HepG2 (cell line): ENCODE results near the gene DNMT3B. TPM values are rescaled to one million over a fixed set of nuclear protein-coding genes. Genes with fewer than 3 reads are reported as not detected.

Source experiments
- BRCA1 ChIP-seq: sonication (generic); formaldehyde crosslinking; IDR thresholded peaks from 2 replicates; pipeline ENCODE4 v1.4.0; 2020; ENCODE audit warnings: missing genetic modification reagents
- CBX2 ChIP-seq, 2 experiments: fragments of 200-600 bp in 1 of 2; sonication (generic); formaldehyde crosslinking in 1 of 2; IDR thresholded peaks; 2 replicates each; pipeline versions ENCODE4 v1.7.0 to v1.8.1; 2018 to 2022; ENCODE audit warnings: low read depth in 2 of 2, low read length in 1 of 2, mild to moderate bottlenecking in 1 of 2, missing genetic modification reagents in 1 of 2
- FLYWCH1 ChIP-seq: sonication (generic); formaldehyde crosslinking; IDR thresholded peaks from 2 replicates; pipeline ENCODE4 v1.8.1; 2023; ENCODE audit warnings: mild to moderate bottlenecking, missing genetic modification reagents
- HES4 ChIP-seq: sonication (generic); formaldehyde crosslinking; IDR thresholded peaks from 2 replicates; pipeline ENCODE4 v1.9.0; 2021; ENCODE audit warnings: mild to moderate bottlenecking, missing genetic modification reagents, borderline replicate concordance
- HOXA5 ChIP-seq: sonication (generic); formaldehyde crosslinking; IDR thresholded peaks from 2 replicates; pipeline ENCODE4 v1.4.0; 2020; ENCODE audit warnings: missing genetic modification reagents
- KMT2B ChIP-seq: IDR thresholded peaks from 2 replicates; pipeline ENCODE4 v1.6.1; 2016; ENCODE audit warnings: missing genetic modification reagents, missing compliant biosample characterization
- LCORL ChIP-seq, 2 experiments: fragments of 450-650 bp in 1 of 2; sonication (generic) in 1 of 2; formaldehyde crosslinking in 1 of 2; IDR thresholded peaks; 2 replicates each; pipeline versions ENCODE4 v1.5.0 to v1.6.1; 2017 to 2020; ENCODE audit warnings: antibody characterized with exemption in 1 of 2, missing genetic modification reagents in 1 of 2
- MEIS1 ChIP-seq: sonication (generic); formaldehyde crosslinking; IDR thresholded peaks from 2 replicates; pipeline ENCODE4 v1.9.0; 2021; ENCODE audit warnings: mild to moderate bottlenecking, missing genetic modification reagents, moderate library complexity, borderline replicate concordance
- NPAS2 ChIP-seq: sonication (generic); formaldehyde crosslinking; IDR thresholded peaks from 2 replicates; pipeline ENCODE4 v1.8.0; 2022; ENCODE audit warnings: mild to moderate bottlenecking, missing genetic modification reagents, borderline replicate concordance
- PHF5A ChIP-seq: IDR thresholded peaks from one replicate; pipeline ENCODE4 v1.6.1; 2018; ENCODE audit warnings: low read depth, missing genetic modification reagents; ENCODE audit not compliant: unreplicated experiment
- REPIN1 ChIP-seq: sonication (generic); formaldehyde crosslinking; IDR thresholded peaks from 2 replicates; pipeline ENCODE4 v1.8.0; 2022; ENCODE audit warnings: missing genetic modification reagents, low read depth, mild to moderate bottlenecking, borderline replicate concordance
- SNRNP70 ChIP-seq: fragments of 200-400 bp; formaldehyde crosslinking; IDR thresholded peaks from 2 replicates; pipeline ENCODE4 v1.6.1; 2017; ENCODE audit warnings: mild to moderate bottlenecking, low read depth, low read length, moderate library complexity
- ZKSCAN8 ChIP-seq: IDR thresholded peaks from 2 replicates; pipeline ENCODE4 v1.6.1; 2016; ENCODE audit warnings: borderline replicate concordance, missing genetic modification reagents, missing compliant biosample characterization
- ZNF256 ChIP-seq: sonication (generic); formaldehyde crosslinking; conservative IDR thresholded peaks from 2 replicates; pipeline ENCODE4 v1.4.0; 2020; ENCODE audit warnings: missing genetic modification reagents
- ZNF326 ChIP-seq: sonication (generic); formaldehyde crosslinking; IDR thresholded peaks from 2 replicates; pipeline ENCODE4 v1.4.0; 2020; ENCODE audit warnings: missing genetic modification reagents, borderline replicate concordance
- ZNF383 ChIP-seq: sonication (generic); formaldehyde crosslinking; IDR thresholded peaks from 2 replicates; pipeline ENCODE4 v1.4.0; 2020; ENCODE audit warnings: missing genetic modification reagents, mild to moderate bottlenecking, borderline replicate concordance
- ZNF781 ChIP-seq: sonication (generic); formaldehyde crosslinking; IDR thresholded peaks from 2 replicates; pipeline ENCODE4 v1.5.1; 2020; ENCODE audit warnings: borderline replicate concordance, mild to moderate bottlenecking, missing genetic modification reagents; ENCODE audit errors: not compliant biosample characterization
- ZNF790 ChIP-seq: sonication (generic); formaldehyde crosslinking; IDR thresholded peaks from 2 replicates; pipeline ENCODE4 v1.8.0; 2022; ENCODE audit warnings: missing genetic modification reagents, mild to moderate bottlenecking, borderline replicate concordance
- polyA plus RNA-seq, 8 experiments: library from polyadenylated mRNA; depleted of rRNA in 3 of 8; stranded (reverse) in 7 of 8; unstranded in 1 of 8; fragments of >200 nt; fragmentation: Illumina TruSeq in 4 of 8; extraction: Trizol in 4 of 8; gene quantifications; 2 replicates each; pipeline versions ENCODE4 v1.2.1 to v1.2.3, GENCODE V29; 2011 to 2016; ENCODE audit warnings: low read depth in 4 of 8, missing spikeins in 1 of 8, mixed read lengths in 1 of 8; ENCODE audit not compliant: insufficient read depth in 1 of 8
- total RNA-seq, 5 experiments: library from RNA; depleted of rRNA; stranded (reverse); fragments of >200 nt; fragmentation: Illumina TruSeq; extraction: Trizol; gene quantifications; 2 replicates each; pipeline ENCODE4 v1.2.3, GENCODE V29; 2016; ENCODE audit warnings: low read depth in 1 of 5
- TF ChIP-seq, protein P1 (sequence below): sonication (generic); formaldehyde crosslinking; IDR thresholded peaks from 2 replicates; pipeline ENCODE4 v1.8.0; 2022; ENCODE audit warnings: mild to moderate bottlenecking, missing genetic modification reagents, moderate library complexity
- TF ChIP-seq, protein P2 (sequence below): sonication (generic); formaldehyde crosslinking; IDR thresholded peaks from 2 replicates; pipeline ENCODE4 v1.5.0; 2020; ENCODE audit warnings: missing genetic modification reagents, mild to moderate bottlenecking, borderline replicate concordance
- TF ChIP-seq, protein P3 (sequence below): sonication (generic); formaldehyde crosslinking; IDR thresholded peaks from 2 replicates; pipeline ENCODE4 v1.8.0; 2022; ENCODE audit warnings: missing genetic modification reagents, mild to moderate bottlenecking, inconsistent platforms, borderline replicate concordance
- TF ChIP-seq, protein P4 (sequence below): sonication (generic); formaldehyde crosslinking; IDR thresholded peaks from 2 replicates; pipeline ENCODE4 v1.5.0; 2020; ENCODE audit warnings: missing genetic modification reagents
- TF ChIP-seq, protein P5 (sequence below): sonication (generic); formaldehyde crosslinking; IDR thresholded peaks from 2 replicates; pipeline ENCODE4 v1.9.0; 2022; ENCODE audit warnings: low read depth, missing genetic modification reagents

Gene DNMT3B
- total and polyA plus RNA-seq, 2 of the 13 experiments (the other 11 are each of a cell fraction or from before 2014, with no cell fraction given) = 3.8 to 13.9 TPM

DNA sequence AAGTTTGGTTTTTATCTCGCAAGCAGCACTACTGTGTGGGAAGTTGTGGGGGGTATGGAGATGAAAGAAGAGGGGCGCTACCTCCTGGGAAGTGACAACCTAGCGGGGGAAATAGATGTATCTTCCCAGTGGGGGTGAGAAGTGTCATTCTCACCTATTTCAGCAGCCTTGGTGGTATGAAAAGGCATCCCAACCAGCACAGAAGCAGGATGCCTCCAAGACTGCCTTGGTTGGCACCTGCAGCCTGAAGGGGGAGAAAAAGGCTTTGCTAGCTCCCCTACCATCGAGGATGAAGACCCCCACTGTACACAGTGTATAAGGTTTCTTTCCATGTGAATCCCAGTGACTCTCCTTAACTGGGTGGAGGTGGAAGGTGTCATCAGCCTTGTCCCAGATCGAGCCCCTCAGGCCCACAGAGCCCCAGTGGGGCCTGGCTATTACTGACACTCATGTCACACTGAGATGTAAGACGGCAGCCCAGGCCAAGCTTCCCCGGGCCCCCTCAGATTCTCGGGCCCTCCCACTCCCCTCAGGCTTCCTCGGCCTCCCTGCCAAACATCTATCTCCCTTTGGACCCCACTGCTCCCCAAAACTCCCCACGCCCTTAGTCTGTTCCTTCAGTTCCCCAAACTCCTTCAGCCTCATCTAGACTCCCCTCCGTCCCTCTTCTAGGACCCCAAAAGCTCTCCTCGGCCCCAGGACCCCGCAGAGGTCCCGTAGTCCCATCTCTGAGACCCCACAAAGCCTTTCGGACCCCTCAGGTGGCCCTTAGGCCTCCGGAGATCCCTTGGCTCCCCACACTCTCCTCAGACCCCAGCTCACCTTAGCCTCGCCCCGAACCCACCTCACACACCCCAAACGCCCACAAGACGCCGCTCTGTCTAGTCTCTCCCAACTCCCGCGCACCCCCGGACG lies 19.6 kb upstream of the DNMT3B start (continued):
- TF ChIP-seq FLYWCH1 = 0 out of 2 replicates have a peak, but pooled peaks have one; percentile 28
- TF ChIP-seq HOXA5 (CRISPR knock-in tag) = no peak
- no peak for TF ChIP-seq ZNF326 (CRISPR knock-in tag)
- TF ChIP-seq NPAS2 (CRISPR knock-in tag) = 0 out of 2 replicates have a peak, but pooled peaks have one; percentile 57
- TF ChIP-seq, protein P1, sequence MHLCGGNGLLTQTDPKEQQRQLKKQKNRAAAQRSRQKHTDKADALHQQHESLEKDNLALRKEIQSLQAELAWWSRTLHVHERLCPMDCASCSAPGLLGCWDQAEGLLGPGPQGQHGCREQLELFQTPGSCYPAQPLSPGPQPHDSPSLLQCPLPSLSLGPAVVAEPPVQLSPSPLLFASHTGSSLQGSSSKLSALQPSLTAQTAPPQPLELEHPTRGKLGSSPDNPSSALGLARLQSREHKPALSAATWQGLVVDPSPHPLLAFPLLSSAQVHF = no peak; the same call in none of the 2 replicates
- TF ChIP-seq ZNF256 = no peak
- TF ChIP-seq, protein P2, sequence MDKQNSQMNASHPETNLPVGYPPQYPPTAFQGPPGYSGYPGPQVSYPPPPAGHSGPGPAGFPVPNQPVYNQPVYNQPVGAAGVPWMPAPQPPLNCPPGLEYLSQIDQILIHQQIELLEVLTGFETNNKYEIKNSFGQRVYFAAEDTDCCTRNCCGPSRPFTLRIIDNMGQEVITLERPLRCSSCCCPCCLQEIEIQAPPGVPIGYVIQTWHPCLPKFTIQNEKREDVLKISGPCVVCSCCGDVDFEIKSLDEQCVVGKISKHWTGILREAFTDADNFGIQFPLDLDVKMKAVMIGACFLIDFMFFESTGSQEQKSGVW (CRISPR knock-in tag) = no peak
- TF ChIP-seq ZKSCAN8 (CRISPR knock-in tag) = no peak
- no peak for TF ChIP-seq ZNF781 (CRISPR knock-in tag)
- no peak for TF ChIP-seq ZNF790 (CRISPR knock-in tag)
- no peak for TF ChIP-seq HES4 (CRISPR knock-in tag)
- TF ChIP-seq CBX2 (IDR thresholded peaks at IDR 0.05; ENCODE audit: low read depth, low read length) = no peak
- no peak for TF ChIP-seq CBX2 (CRISPR knock-in tag; IDR thresholded peaks at IDR 0.05; ENCODE audit: low read depth)
- TF ChIP-seq ZNF383 (CRISPR knock-in tag) = no peak
- TF ChIP-seq SNRNP70 = no peak
- TF ChIP-seq PHF5A (CRISPR knock-in tag) = no peak
- peak; percentile 32; the same call in 1 of the 2 replicates for TF ChIP-seq MEIS1 (CRISPR knock-in tag)
- TF ChIP-seq KMT2B (CRISPR knock-in tag) = no peak
- no peak for TF ChIP-seq REPIN1 (CRISPR knock-in tag)
- TF ChIP-seq LCORL (IDR thresholded peaks at IDR 0.05) = no peak
- TF ChIP-seq LCORL (CRISPR knock-in tag; IDR thresholded peaks at IDR 0.05) = no peak
- TF ChIP-seq BRCA1 (CRISPR knock-in tag) = no peak
- TF ChIP-seq, protein P3, sequence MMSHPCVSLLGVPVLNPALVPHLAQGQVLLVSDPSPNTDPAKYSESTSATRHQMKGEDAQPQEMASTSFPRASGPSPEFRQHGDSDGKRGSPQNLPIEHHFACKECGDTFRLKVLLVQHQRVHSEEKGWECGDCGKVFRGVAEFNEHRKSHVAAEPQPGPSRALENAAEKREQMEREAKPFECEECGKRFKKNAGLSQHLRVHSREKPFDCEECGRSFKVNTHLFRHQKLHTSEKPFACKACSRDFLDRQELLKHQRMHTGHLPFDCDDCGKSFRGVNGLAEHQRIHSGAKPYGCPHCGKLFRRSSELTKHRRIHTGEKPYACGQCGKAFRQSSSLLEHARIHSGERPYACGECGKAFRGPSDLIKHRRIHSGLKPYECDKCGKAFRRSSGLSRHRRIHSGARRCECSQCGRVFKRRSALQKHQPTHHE (CRISPR knock-in tag) = no peak
- TF ChIP-seq, protein P4, sequence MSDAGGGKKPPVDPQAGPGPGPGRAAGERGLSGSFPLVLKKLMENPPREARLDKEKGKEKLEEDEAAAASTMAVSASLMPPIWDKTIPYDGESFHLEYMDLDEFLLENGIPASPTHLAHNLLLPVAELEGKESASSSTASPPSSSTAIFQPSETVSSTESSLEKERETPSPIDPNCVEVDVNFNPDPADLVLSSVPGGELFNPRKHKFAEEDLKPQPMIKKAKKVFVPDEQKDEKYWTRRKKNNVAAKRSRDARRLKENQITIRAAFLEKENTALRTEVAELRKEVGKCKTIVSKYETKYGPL (CRISPR knock-in tag) = no peak
- TF ChIP-seq, protein P5, sequence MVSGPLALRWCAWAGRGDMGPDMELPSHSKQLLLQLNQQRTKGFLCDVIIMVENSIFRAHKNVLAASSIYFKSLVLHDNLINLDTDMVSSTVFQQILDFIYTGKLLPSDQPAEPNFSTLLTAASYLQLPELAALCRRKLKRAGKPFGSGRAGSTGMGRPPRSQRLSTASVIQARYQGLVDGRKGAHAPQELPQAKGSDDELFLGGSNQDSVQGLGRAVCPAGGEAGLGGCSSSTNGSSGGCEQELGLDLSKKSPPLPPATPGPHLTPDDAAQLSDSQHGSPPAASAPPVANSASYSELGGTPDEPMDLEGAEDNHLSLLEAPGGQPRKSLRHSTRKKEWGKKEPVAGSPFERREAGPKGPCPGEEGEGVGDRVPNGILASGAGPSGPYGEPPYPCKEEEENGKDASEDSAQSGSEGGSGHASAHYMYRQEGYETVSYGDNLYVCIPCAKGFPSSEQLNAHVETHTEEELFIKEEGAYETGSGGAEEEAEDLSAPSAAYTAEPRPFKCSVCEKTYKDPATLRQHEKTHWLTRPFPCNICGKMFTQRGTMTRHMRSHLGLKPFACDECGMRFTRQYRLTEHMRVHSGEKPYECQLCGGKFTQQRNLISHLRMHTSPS (CRISPR knock-in tag) = no peak
